Breast epithelium (tissue), 4 donors: Measurements from ENCODE around the gene STAB2. TPM values are rescaled to one million over a fixed set of nuclear protein-coding genes. Genes with fewer than 3 reads are reported as not detected.
A peak's percentile ranks its signal among the peaks of the same experiment; 100 is the strongest.

ENCODE experiments used
- DNase-seq, 2 donors: peaks; one replicate each; pipeline ENCODE4 v3.0.0-alpha.2; 2019; ENCODE audit warnings: low spot score in 2 of 2
- H3K27ac ChIP-seq, 2 donors: fragments of 200-600 bp; sonication (generic) in 1 of 2; one replicate each; pipeline ENCODE4 v1.5.1; 2016 to 2019; ENCODE audit warnings: mild to moderate bottlenecking in 1 of 2
- H3K27me3 ChIP-seq, 2 donors: fragments of 200-600 bp; sonication (generic) in 1 of 2; one replicate each; pipeline versions ENCODE4 v1.5.1 to v1.6.0; 2017 to 2019; ENCODE audit warnings: control low read depth in 1 of 2, mild to moderate bottlenecking in 1 of 2
- H3K36me3 ChIP-seq: fragments of 200-600 bp; one replicate; pipeline ENCODE4 v1.5.1; 2019
- H3K4me1 ChIP-seq, 2 donors: fragments of 200-600 bp; sonication (generic); one replicate each; pipeline ENCODE4 v1.5.1; 2016 to 2019; ENCODE audit warnings: control low read depth in 1 of 2
- H3K4me3 ChIP-seq, 3 donors: fragments of 200-600 bp; sonication (generic); 1 replicate in 2 of 3; 2 replicates in 1 of 3; pipeline ENCODE4 v1.5.1; 2016 to 2019; ENCODE audit warnings: mild to moderate bottlenecking in 3 of 3, moderate library complexity in 2 of 3
- H3K9me3 ChIP-seq, 2 donors: fragments of 200-600 bp; sonication (generic) in 1 of 2; one replicate each; pipeline ENCODE4 v1.5.1; 2016 to 2019; ENCODE audit warnings: control low read depth in 1 of 2
- CTCF ChIP-seq, 3 donors: fragments of 450-650 bp; IDR thresholded peaks; one replicate each; pipeline ENCODE4 v1.5.1; 2016 to 2017; ENCODE audit warnings: antibody characterized with exemption in 3 of 3, mild to moderate bottlenecking in 3 of 3, moderate library complexity in 3 of 3
- POLR2A ChIP-seq: fragments of 450-650 bp; IDR thresholded peaks from one replicate; pipeline ENCODE4 v1.6.1; 2016; ENCODE audit warnings: antibody characterized with exemption, mild to moderate bottlenecking, moderate library complexity
- POLR2AphosphoS5 ChIP-seq, 3 donors: sonication (generic); formaldehyde crosslinking; IDR thresholded peaks; one replicate each; pipeline ENCODE4 v1.6.1; 2017; ENCODE audit warnings: antibody characterized with exemption in 3 of 3
- intact Hi-C: fragments of 100-400 bp; cut with DNase I; formaldehyde crosslinking; loops from one replicate; pipeline ENCODE4 v1.15.1; 2023; ENCODE audit warnings: low total_unique reads
- total RNA-seq, 3 donors: library from RNA; depleted of rRNA; stranded (reverse); fragments of >200 nt; gene quantifications; one replicate each; pipeline ENCODE4 v1.1.0, GENCODE V29; 2016

The STAB2 gene
- total RNA-seq, 3 donors from 2014 or later = under 0.01 to 2.5 (median 0.16) TPM

GRCh38 chr12:103673891-103674375, 86.9 kb downstream of the STAB2 start:
- intact Hi-C loops = no loop called here

DNA sequence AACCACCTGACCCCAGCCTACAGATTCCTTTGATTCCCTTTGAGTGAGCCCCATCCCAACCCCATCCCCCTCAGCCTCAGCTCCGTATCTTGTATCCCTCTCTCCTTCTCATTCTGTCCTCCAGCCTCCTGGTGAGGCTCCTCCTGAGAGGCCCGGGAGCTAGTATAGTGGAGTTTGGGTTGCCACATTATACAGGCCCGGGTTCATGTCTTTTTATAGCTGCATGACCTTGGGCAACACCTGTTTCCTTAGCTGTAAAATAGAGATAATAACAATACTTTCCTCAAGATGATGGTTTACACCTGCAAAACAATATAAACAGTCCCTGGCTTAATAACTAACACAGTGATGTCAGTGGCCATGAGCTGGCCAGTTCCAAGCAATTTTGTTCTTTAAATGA, 89.8 kb downstream of the STAB2 start:
- H3K4me1 ChIP-seq = no peaks in the 10 kb centered on the region
- intact Hi-C loops = no loop called here
- TF ChIP-seq POLR2A = no peak
- TF ChIP-seq POLR2AphosphoS5 (IDR thresholded peaks at IDR 0.05) = no peak
- no peak for TF ChIP-seq CTCF (IDR thresholded peaks at IDR 0.05)

More at GRCh38 chr12:103673891-103674375, 86.9 kb downstream of the STAB2 start:
- Histone ChIP-seq H3K36me3 (no peaks in the 10 kb centered on the region), H3K27me3 (no peaks in the 10 kb centered on the region), H3K9me3 (no peaks in the 10 kb centered on the region), H3K27ac (peak overlapping the region; percentile 63 to 68), H3K4me3 (no peak overlapping the region), H3K4me1 (no peaks in the 10 kb centered on the region)
- no peak for TF ChIP-seq POLR2AphosphoS5 (IDR thresholded peaks at IDR 0.05)
- TF ChIP-seq POLR2A = no peak
- TF ChIP-seq CTCF (IDR thresholded peaks at IDR 0.05) = no peak
- DNase-seq = no peak

DNA sequence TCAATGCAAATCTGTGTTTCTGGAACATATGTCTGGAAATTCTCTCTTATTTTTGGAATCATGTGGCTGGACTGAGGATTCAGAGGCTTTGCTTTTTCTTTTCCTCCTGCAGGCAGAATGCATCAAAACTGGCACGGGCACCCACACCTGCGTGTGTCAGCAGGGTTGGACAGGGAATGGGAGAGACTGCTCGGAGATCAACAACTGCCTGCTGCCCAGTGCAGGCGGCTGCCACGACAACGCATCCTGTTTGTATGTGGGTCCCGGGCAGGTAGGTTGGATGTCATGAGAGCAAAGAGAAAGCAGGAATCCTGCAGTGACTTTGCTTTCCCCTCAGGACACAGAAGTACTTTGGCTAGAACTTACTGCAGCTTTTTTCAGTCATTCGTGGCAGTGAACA, 90.3 kb downstream of the STAB2 start:
- H3K9me3 ChIP-seq = no peaks in the 10 kb centered on the region
- H3K4me3 ChIP-seq = no peak overlapping the region
- peak; percentile 80 to 90 for DNase-seq
- no peaks in the 10 kb centered on the region for H3K36me3 ChIP-seq
- intact Hi-C loops = no loop called here
- H3K27ac ChIP-seq = peak overlapping the region; percentile 49 to 71
- no peaks in the 10 kb centered on the region for H3K4me1 ChIP-seq
- TF ChIP-seq POLR2AphosphoS5 (IDR thresholded peaks at IDR 0.05) (peak; percentile 25 to 34 (median 30)), CTCF (IDR thresholded peaks at IDR 0.05) (no peak)
- no peaks in the 10 kb centered on the region for H3K27me3 ChIP-seq

More for the DNA sequence above, 89.8 kb downstream of the STAB2 start:
- no peaks in the 10 kb centered on the region for H3K9me3 ChIP-seq
- no peaks in the 10 kb centered on the region for H3K36me3 ChIP-seq
- H3K27me3 ChIP-seq = no peaks in the 10 kb centered on the region
- no peak overlapping the region for H3K4me3 ChIP-seq
- DNase-seq = no peak
- peak overlapping the region; percentile 32 to 71 for H3K27ac ChIP-seq

DNA sequence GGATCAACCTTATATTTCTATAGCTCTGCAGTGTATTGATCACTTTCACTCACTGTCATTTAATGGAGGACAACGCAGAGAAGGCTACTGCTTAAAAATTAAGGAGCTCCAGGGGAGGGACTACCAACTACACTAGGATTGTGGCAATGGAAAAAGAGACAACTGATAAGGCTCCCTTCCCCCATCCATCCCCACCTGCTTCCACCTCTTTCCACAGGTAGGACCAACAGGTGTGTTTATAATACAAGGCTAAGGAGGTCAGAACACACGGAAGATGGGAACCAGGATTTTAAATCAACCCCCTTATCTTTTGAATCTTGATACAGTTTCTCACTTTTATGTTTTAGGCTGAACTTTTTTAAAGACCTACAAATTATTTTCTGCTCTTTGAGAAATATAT, 90.8 kb downstream of the STAB2 start:
- H3K9me3 ChIP-seq = no peaks in the 10 kb centered on the region
- no peak for DNase-seq
- intact Hi-C loops = no loop called here
- no peaks in the 10 kb centered on the region for H3K36me3 ChIP-seq
- TF ChIP-seq CTCF (IDR thresholded peaks at IDR 0.05) = no peak
- no peak for TF ChIP-seq POLR2A
- no peak for TF ChIP-seq POLR2AphosphoS5 (IDR thresholded peaks at IDR 0.05)
- H3K4me1 ChIP-seq = no peaks in the 10 kb centered on the region
- H3K27ac ChIP-seq = peak overlapping the region; percentile 37 to 49
- H3K27me3 ChIP-seq = no peaks in the 10 kb centered on the region
- H3K4me3 ChIP-seq = no peak overlapping the region

DNA sequence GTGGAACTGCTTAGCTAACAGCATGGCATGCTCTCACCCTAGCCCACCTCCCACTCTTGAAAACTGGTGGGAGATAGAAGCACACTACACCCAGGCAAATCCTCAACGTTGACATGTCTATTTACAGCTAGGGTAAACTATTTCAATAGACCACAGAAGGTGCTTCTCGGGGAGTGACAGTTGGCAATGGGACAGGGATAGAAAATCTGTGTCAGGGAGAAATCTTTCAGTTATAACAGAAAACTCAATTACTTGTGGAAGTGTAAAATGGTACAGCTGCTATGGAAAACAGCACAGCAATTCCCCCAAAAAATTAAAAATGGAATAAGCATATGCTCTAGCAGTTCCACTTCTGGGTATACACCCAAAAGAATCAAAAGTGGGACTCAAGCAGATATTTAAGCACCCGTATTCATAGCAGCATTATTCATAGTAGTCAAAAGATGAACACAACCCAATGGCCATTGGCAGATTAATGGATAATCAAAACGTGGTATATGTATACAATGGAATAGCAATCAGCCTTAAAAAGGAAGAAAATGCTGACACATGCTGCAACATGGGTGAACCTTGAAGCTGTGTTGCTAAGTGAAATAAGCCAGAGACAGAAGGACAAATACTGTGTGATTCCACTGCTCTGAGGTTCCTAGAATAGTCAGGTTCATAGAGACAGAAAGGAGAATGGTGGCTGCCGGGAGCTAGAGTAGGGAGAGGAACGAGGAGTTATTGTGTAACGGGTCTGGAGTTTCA, 92.5 kb downstream of the STAB2 start:
- no peak for DNase-seq
- TF ChIP-seq CTCF (IDR thresholded peaks at IDR 0.05) = no peak
- no peak for TF ChIP-seq POLR2AphosphoS5 (IDR thresholded peaks at IDR 0.05)
- TF ChIP-seq POLR2A = no peak
- no peaks in the 10 kb centered on the region for H3K27me3 ChIP-seq
- intact Hi-C loops = no loop called here
- H3K36me3 ChIP-seq = no peaks in the 10 kb centered on the region
- no peaks in the 10 kb centered on the region for H3K4me1 ChIP-seq
- H3K9me3 ChIP-seq = no peaks in the 10 kb centered on the region
- no peak overlapping the region for H3K4me3 ChIP-seq
- H3K27ac ChIP-seq = no peak overlapping the region
